Thyroid gland (tissue), 4 donors: ENCODE data around the gene LPP.

Experiments
- POLR2A ChIP-seq, 2 donors: fragments of 450-650 bp; IDR thresholded peaks; one replicate each; pipeline ENCODE4 v1.6.1; 2017; ENCODE audit warnings: antibody characterized with exemption in 2 of 2, mild to moderate bottlenecking in 2 of 2, moderate library complexity in 1 of 2
- TF ChIP-seq, protein P1 (sequence below), 6 experiments: fragments of 200-600 bp in 3 of 6; fragments of 450-650 bp in 3 of 6; sonication (generic) in 3 of 6; IDR thresholded peaks; one replicate each; pipeline ENCODE4 v1.5.1; 2016 to 2019; ENCODE audit warnings: antibody characterized with exemption in 6 of 6, mild to moderate bottlenecking in 2 of 6, inconsistent platforms in 1 of 6, moderate library complexity in 1 of 6

DNA sequence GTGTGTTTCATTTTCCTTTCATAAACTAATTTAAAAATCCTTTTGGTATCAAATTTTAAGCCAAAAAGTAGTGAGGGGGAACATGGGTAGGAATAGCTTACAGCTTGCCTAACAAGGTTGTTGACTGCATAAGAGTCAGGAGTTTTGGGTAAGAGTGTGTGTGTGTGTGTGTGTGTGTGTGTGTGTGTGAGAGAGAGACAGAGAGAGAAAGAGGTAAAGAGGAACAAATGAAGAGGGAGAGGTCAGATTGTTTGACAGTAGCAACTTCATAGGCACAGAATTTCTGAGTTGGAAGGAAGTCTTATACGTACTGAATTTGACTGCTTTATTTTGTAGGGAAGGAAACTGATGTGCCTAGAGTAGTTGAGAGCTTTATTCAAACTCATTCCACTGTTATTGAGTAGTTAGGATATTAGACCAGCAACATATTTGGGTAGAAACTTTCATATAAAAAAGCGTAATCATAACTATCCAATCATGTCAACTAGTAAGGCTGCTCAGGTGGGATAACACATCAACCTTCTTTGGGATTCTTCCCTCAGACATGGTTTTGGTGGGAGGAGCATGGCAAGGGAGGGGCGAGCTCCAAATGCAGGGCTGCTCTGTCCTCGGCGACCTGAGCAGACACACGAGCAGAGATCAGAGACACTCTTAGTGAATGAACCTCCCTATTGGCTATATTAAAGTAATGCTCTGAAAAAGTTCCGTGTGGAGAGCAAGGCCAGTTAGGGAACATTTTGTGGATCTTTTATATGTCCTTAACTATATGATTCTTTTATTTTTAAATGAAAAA is 86.4 kb downstream of the LPP start:
- TF ChIP-seq, protein P1, sequence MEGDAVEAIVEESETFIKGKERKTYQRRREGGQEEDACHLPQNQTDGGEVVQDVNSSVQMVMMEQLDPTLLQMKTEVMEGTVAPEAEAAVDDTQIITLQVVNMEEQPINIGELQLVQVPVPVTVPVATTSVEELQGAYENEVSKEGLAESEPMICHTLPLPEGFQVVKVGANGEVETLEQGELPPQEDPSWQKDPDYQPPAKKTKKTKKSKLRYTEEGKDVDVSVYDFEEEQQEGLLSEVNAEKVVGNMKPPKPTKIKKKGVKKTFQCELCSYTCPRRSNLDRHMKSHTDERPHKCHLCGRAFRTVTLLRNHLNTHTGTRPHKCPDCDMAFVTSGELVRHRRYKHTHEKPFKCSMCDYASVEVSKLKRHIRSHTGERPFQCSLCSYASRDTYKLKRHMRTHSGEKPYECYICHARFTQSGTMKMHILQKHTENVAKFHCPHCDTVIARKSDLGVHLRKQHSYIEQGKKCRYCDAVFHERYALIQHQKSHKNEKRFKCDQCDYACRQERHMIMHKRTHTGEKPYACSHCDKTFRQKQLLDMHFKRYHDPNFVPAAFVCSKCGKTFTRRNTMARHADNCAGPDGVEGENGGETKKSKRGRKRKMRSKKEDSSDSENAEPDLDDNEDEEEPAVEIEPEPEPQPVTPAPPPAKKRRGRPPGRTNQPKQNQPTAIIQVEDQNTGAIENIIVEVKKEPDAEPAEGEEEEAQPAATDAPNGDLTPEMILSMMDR (IDR thresholded peaks at IDR 0.05) = no peak
- TF ChIP-seq POLR2A (IDR thresholded peaks at IDR 0.05) = no peak
